Hepatocyte (in vitro differentiated cells): ENCODE results near the gene DCAF4. TPM values are rescaled to one million over a fixed set of nuclear protein-coding genes. Genes with fewer than 3 reads are reported as not detected.

Experiments
- DNase-seq: peaks from one replicate; pipeline ENCODE4 v3.0.0-alpha.2; 2016; ENCODE audit warnings: low spot score
- H2AFZ ChIP-seq: fragments of 200-600 bp; sonication (generic); 2 replicates; pipeline ENCODE4 v1.6.0; 2016; ENCODE audit warnings: antibody characterized with exemption, mild to moderate bottlenecking
- H3K27ac ChIP-seq: fragments of 200-600 bp; sonication (generic); 2 replicates; pipeline ENCODE4 v1.5.1; 2016; ENCODE audit warnings: mild to moderate bottlenecking
- H3K27me3 ChIP-seq: fragments of 200-600 bp; sonication (generic); 2 replicates; pipeline ENCODE4 v1.6.1; 2016
- H3K36me3 ChIP-seq: fragments of 200-600 bp; sonication (generic); replicated peaks from 2 replicates; pipeline ENCODE4 v1.5.1; 2016; ENCODE audit warnings: low read depth; ENCODE audit not compliant: insufficient read depth
- H3K4me1 ChIP-seq: fragments of 200-600 bp; sonication (generic); 2 replicates; pipeline ENCODE4 v1.5.1; 2016; ENCODE audit warnings: mild to moderate bottlenecking, moderate library complexity; ENCODE audit not compliant: insufficient read depth
- H3K4me2 ChIP-seq: fragments of 200-600 bp; sonication (generic); 2 replicates; pipeline ENCODE4 v1.6.0; 2016
- H3K4me3 ChIP-seq: fragments of 200-600 bp; sonication (generic); 2 replicates; pipeline ENCODE4 v1.5.1; 2016; ENCODE audit warnings: mild to moderate bottlenecking
- H3K79me2 ChIP-seq: fragments of 200-600 bp; sonication (generic); 2 replicates; pipeline ENCODE4 v1.6.0; 2017; ENCODE audit warnings: mild to moderate bottlenecking
- H3K9me2 ChIP-seq: fragments of 200-600 bp; sonication (generic); replicated peaks from 2 replicates; pipeline ENCODE4 v1.6.0; 2017; ENCODE audit warnings: mild to moderate bottlenecking; ENCODE audit not compliant: insufficient read depth
- H3K9me3 ChIP-seq: fragments of 200-600 bp; sonication (generic); 2 replicates; pipeline ENCODE4 v1.5.1; 2016; ENCODE audit warnings: low read depth, mild to moderate bottlenecking
- H4K20me1 ChIP-seq: fragments of 200-600 bp; sonication (generic); 2 replicates; pipeline ENCODE4 v1.6.0; 2016; ENCODE audit warnings: mild to moderate bottlenecking; ENCODE audit not compliant: insufficient read depth, poor library complexity, severe bottlenecking
- EZH2 ChIP-seq: fragments of 200-600 bp; sonication (generic); IDR thresholded peaks from 2 replicates; pipeline ENCODE4 v1.6.1; 2016; ENCODE audit warnings: antibody characterized with exemption, mild to moderate bottlenecking, borderline replicate concordance
- EZH2phosphoT487 ChIP-seq: fragments of 200-600 bp; sonication (generic); IDR thresholded peaks from one replicate; pipeline ENCODE4 v1.6.1; 2018; ENCODE audit warnings: antibody characterized with exemption, mild to moderate bottlenecking, low read depth, moderate library complexity; ENCODE audit not compliant: unreplicated experiment, severe bottlenecking
- WGBS: methylation state at CpG from one replicate; pipeline ENCODE4 v1.1.6; 2016; ENCODE audit warnings: low lambda C conversion rate; ENCODE audit errors: missing lambda C conversion rate; 5-methylcytosine and 5-hydroxymethylcytosine counted together
- polyA plus RNA-seq: library from polyadenylated mRNA; unstranded; fragments of >200 nt; fragmentation: Nextera tagmentation; extraction: Ambion mirVana; gene quantifications from 2 replicates; pipeline ENCODE4 v1.2.1, GENCODE V29; 2016
- total RNA-seq: library from RNA; depleted of rRNA; stranded (reverse); fragments of >200 nt; gene quantifications from 2 replicates; pipeline ENCODE4 v1.2.3, GENCODE V29; 2014
- TF ChIP-seq, protein P1 (sequence below): fragments of 200-600 bp; sonication (generic); IDR thresholded peaks from 2 replicates; pipeline ENCODE4 v1.5.1; 2016; ENCODE audit warnings: antibody characterized with exemption, mild to moderate bottlenecking; ENCODE audit not compliant: poor library complexity

Gene DCAF4
- total and polyA plus RNA-seq, 2 experiments from 2014 or later: 8.5 to 21.6 TPM

- Histone ChIP-seq H3K9me3 (no peaks in the 10 kb centered on the region), H3K4me3 (no peak overlapping the region), H2AFZ (no peak overlapping the region), H3K9me2 (no peaks in the 10 kb centered on the region), H3K27ac (no peak overlapping the region), H4K20me1 (no peaks in the 10 kb centered on the region), H3K36me3 (no peaks in the 10 kb centered on the region), H3K79me2 (no peaks in the 10 kb centered on the region), H3K4me1 (no peaks in the 10 kb centered on the region), H3K4me2 (no peak overlapping the region), H3K27me3 (no peaks in the 10 kb centered on the region)
- WGBS: 73% methylated on average over 6 of the region's 6 CpGs
- no peak for TF ChIP-seq EZH2
- TF ChIP-seq EZH2phosphoT487: no peak
- TF ChIP-seq, protein P1, sequence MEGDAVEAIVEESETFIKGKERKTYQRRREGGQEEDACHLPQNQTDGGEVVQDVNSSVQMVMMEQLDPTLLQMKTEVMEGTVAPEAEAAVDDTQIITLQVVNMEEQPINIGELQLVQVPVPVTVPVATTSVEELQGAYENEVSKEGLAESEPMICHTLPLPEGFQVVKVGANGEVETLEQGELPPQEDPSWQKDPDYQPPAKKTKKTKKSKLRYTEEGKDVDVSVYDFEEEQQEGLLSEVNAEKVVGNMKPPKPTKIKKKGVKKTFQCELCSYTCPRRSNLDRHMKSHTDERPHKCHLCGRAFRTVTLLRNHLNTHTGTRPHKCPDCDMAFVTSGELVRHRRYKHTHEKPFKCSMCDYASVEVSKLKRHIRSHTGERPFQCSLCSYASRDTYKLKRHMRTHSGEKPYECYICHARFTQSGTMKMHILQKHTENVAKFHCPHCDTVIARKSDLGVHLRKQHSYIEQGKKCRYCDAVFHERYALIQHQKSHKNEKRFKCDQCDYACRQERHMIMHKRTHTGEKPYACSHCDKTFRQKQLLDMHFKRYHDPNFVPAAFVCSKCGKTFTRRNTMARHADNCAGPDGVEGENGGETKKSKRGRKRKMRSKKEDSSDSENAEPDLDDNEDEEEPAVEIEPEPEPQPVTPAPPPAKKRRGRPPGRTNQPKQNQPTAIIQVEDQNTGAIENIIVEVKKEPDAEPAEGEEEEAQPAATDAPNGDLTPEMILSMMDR: no peak
- no peak for DNase-seq
These were observed 36.6 kb downstream of the DCAF4 start for GRCh38 chr14:72962829-72963312.

DNA sequence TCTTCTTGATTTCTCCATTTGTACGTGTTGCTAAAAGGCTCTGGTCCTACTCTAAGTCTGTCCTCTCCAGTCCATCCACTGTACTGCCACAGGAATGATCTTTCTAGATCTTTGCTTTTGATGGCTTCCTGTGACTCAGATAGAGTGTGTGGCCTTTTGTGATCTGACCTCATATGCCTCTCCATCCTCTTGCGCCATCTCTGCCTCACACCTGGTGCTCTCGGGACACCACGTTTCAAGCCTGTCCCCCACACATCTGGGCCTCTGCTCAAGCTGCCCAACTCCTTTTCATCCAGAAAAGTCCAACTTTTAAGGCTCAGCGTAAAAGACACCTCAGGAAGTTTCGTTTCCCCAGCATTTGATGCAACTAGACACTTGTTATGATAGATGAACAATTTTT is 39.0 kb downstream of the DCAF4 start:
- Histone ChIP-seq H3K9me3 (no peaks in the 10 kb centered on the region), H4K20me1 (no peaks in the 10 kb centered on the region), H3K9me2 (no peaks in the 10 kb centered on the region), H3K36me3 (no peaks in the 10 kb centered on the region), H3K79me2 (no peaks in the 10 kb centered on the region), H3K4me3 (no peak overlapping the region), H3K27ac (no peak overlapping the region), H3K4me1 (no peaks in the 10 kb centered on the region), H2AFZ (no peak overlapping the region), H3K4me2 (no peak overlapping the region), H3K27me3 (no peaks in the 10 kb centered on the region)
- TF ChIP-seq, protein P1: no peak
- TF ChIP-seq EZH2phosphoT487 (no peak), EZH2 (no peak)
- WGBS: 92% methylated on average over 6 of the region's 6 CpGs
- DNase-seq: no peak

DNA sequence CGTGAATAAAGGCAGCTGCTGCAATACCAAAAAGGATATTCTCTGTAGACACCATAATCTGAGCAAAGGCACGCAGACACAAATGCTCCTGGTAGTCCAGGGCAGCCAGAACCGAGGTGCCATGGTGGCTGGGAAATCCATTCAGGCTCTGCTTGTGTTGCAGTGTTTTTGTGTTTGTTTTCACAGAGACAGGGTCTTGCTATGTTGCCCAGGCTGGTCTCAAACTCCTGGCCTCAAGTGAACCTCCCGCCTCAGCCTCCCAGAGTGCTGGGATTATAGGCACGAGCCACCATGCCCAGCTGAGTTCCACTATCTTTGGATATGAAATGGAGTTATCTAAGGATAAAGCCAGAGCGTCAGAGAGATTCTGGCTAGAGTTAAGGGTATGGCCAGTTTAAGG is 39.8 kb downstream of the DCAF4 start:
- no peaks in the 10 kb centered on the region for H3K4me1 ChIP-seq
- H4K20me1 ChIP-seq: no peaks in the 10 kb centered on the region
- 96% methylated on average over 6 of the region's 6 CpGs for WGBS
- H3K27me3 ChIP-seq: no peaks in the 10 kb centered on the region
- no peaks in the 10 kb centered on the region for H3K9me2 ChIP-seq
- no peak for TF ChIP-seq EZH2phosphoT487
- TF ChIP-seq EZH2: no peak
- TF ChIP-seq, protein P1: no peak
- no peaks in the 10 kb centered on the region for H3K79me2 ChIP-seq
- DNase-seq: no peak
- H3K9me3 ChIP-seq: no peaks in the 10 kb centered on the region
- no peak overlapping the region for H3K4me2 ChIP-seq
- no peak overlapping the region for H3K4me3 ChIP-seq
- H3K36me3 ChIP-seq: no peaks in the 10 kb centered on the region
- no peak overlapping the region for H3K27ac ChIP-seq
- H2AFZ ChIP-seq: no peak overlapping the region

GRCh38 chr14:72968316-72968715 is 42.1 kb downstream of the DCAF4 start:
- no peak overlapping the region for H3K4me2 ChIP-seq
- H3K36me3 ChIP-seq: no peaks in the 10 kb centered on the region
- H4K20me1 ChIP-seq: no peaks in the 10 kb centered on the region
- no peak overlapping the region for H3K27ac ChIP-seq
- H2AFZ ChIP-seq: no peak overlapping the region
- no peak for DNase-seq
- H3K27me3 ChIP-seq: no peaks in the 10 kb centered on the region
- 96% methylated on average over 5 of the region's 5 CpGs for WGBS
- H3K9me3 ChIP-seq: no peaks in the 10 kb centered on the region
- no peaks in the 10 kb centered on the region for H3K79me2 ChIP-seq
- TF ChIP-seq, protein P1: no peak
- TF ChIP-seq EZH2phosphoT487 (no peak), EZH2 (no peak)
- no peaks in the 10 kb centered on the region for H3K9me2 ChIP-seq
- H3K4me3 ChIP-seq: no peak overlapping the region
- no peaks in the 10 kb centered on the region for H3K4me1 ChIP-seq
